Measurements from ENCODE around the gene TBC1D22A.

Gene TBC1D22A

GRCh38 chr22:47163481-47163855 lies 401.0 kb downstream of the TBC1D22A start:
- ChIA-PET POLR2A (no interaction called here), CTCF (no interaction called here)
- TF ChIP-seq, protein P1, sequence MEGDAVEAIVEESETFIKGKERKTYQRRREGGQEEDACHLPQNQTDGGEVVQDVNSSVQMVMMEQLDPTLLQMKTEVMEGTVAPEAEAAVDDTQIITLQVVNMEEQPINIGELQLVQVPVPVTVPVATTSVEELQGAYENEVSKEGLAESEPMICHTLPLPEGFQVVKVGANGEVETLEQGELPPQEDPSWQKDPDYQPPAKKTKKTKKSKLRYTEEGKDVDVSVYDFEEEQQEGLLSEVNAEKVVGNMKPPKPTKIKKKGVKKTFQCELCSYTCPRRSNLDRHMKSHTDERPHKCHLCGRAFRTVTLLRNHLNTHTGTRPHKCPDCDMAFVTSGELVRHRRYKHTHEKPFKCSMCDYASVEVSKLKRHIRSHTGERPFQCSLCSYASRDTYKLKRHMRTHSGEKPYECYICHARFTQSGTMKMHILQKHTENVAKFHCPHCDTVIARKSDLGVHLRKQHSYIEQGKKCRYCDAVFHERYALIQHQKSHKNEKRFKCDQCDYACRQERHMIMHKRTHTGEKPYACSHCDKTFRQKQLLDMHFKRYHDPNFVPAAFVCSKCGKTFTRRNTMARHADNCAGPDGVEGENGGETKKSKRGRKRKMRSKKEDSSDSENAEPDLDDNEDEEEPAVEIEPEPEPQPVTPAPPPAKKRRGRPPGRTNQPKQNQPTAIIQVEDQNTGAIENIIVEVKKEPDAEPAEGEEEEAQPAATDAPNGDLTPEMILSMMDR (IDR thresholded peaks at IDR 0.05; ENCODE audit: control extremely low read depth, extremely low read depth, low read depth, missing control alignments), result no peak
- no peak for DNase-seq (ENCODE audit: extremely low spot score)

GRCh38 chr22:47163856-47164513 lies 401.5 kb downstream of the TBC1D22A start:
- DNase-seq (ENCODE audit: extremely low spot score), result no peak
- POLR2A ChIA-PET, result no interaction called here
- TF ChIP-seq, protein P1 (IDR thresholded peaks at IDR 0.05; ENCODE audit: control extremely low read depth, extremely low read depth, low read depth, missing control alignments), result no peak
- CTCF ChIA-PET, result no interaction called here

- DNase-seq (ENCODE audit: extremely low spot score), result no peak
- POLR2A ChIA-PET, result no interaction called here
- TF ChIP-seq, protein P1 (IDR thresholded peaks at IDR 0.05; ENCODE audit: control extremely low read depth, extremely low read depth, low read depth, missing control alignments), result no peak
- CTCF ChIA-PET, result no interaction called here
These were observed 402.3 kb downstream of the TBC1D22A start for GRCh38 chr22:47164514-47165337.

GRCh38 chr22:47165338-47166032 lies 403.0 kb downstream of the TBC1D22A start:
- TF ChIP-seq, protein P1 (IDR thresholded peaks at IDR 0.05; ENCODE audit: control extremely low read depth, extremely low read depth, low read depth, missing control alignments), result no peak
- ChIA-PET CTCF (no interaction called here), POLR2A (no interaction called here)
- no peak for DNase-seq (ENCODE audit: extremely low spot score)

DNA sequence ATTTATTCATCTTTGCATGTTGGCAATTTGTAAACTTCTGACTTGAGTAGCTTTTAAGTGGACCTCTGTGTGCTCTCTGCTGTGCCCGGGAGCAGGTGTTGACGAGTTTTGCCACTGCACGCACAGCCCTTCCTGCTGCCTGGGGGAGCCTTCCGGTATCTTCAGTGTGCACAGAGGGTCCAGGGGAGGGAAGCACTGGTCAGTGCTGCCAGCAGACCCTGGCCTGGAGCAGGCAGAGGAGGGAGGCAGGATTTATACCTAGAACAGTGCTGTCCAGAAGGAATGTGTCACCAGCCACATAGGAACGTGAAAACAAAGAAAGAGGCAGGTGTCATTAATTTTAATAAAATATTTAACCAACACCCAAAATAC lies 403.6 kb downstream of the TBC1D22A start:
- TF ChIP-seq, protein P1 (IDR thresholded peaks at IDR 0.05; ENCODE audit: control extremely low read depth, extremely low read depth, low read depth, missing control alignments), result no peak
- CTCF ChIA-PET, result no interaction called here

DNA sequence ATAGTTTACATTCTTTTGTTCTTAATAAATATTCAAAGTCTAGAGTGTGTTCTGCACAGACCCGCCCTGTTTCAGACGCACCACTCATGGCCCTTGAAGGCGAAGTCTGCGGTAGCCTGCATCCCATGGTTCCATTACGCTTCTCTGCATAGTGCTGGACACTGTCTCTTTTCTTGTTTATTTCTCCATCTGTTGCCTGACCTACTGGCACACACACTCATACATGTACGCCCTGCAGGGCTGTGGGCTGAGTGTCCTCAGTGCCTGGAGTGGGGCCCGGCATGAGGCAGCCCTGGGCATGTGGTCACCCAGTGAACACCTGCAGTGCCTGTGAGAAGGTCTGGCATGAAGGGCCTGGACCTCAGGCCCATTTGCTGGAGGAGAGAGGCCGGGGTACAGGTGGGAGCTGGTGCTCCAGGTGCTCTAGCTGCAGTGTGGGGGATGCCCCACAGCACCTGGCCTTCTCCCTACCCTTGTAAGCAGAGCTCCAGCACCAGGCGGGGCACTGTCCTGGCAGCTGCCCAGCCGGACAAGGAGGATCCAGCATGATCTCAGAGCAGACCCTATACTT lies 404.1 kb downstream of the TBC1D22A start:
- POLR2A ChIA-PET, result no interaction called here
- CTCF ChIA-PET, result interaction anchor here (0.5 kb wide), 1 partner anchor 39 kb away, joined by 3 read pairs; no protein-coding TSS in a partner anchor
- TF ChIP-seq, protein P1 (IDR thresholded peaks at IDR 0.05; ENCODE audit: control extremely low read depth, extremely low read depth, low read depth, missing control alignments), result no peak
- no peak for DNase-seq (ENCODE audit: extremely low spot score)

More for the DNA sequence above, 403.6 kb downstream of the TBC1D22A start:
- POLR2A ChIA-PET, result no interaction called here
- no peak for DNase-seq (ENCODE audit: extremely low spot score)
